Karpas-422 (cell line): ENCODE measurements around the gene MCM3. TPM values are rescaled to one million over a fixed set of nuclear protein-coding genes. Genes with fewer than 3 reads are reported as not detected.

Experiments
- DNase-seq: peaks from one replicate; pipeline ENCODE4 v3.0.0-alpha.2; 2015
- H2AFZ ChIP-seq: fragments of 200-600 bp; sonication (generic); 2 replicates; pipeline ENCODE4 v1.6.1; 2014; ENCODE audit warnings: antibody characterized with exemption, low read length, mixed read lengths
- H3K27ac ChIP-seq: fragments of 200-600 bp; sonication (generic); 2 replicates; pipeline ENCODE4 v1.5.1; 2014; ENCODE audit warnings: mild to moderate bottlenecking, low read length, moderate library complexity
- H3K27me3 ChIP-seq: fragments of 200-600 bp; sonication (generic); 2 replicates; pipeline ENCODE4 v1.6.1; 2014; ENCODE audit warnings: low read length, mixed read lengths
- H3K36me3 ChIP-seq: fragments of 200-600 bp; sonication (generic); 2 replicates; pipeline ENCODE4 v1.6.1; 2014; ENCODE audit warnings: low read length, mixed read lengths; ENCODE audit not compliant: insufficient read depth
- H3K4me1 ChIP-seq: fragments of 200-600 bp; sonication (generic); 2 replicates; pipeline ENCODE4 v1.6.1; 2014; ENCODE audit warnings: mild to moderate bottlenecking, low read length, mixed read lengths
- H3K4me2 ChIP-seq: fragments of 200-600 bp; sonication (generic); 2 replicates; pipeline ENCODE4 v1.6.1; 2014; ENCODE audit warnings: low read length, low read depth, mild to moderate bottlenecking; ENCODE audit not compliant: poor library complexity, severe bottlenecking
- H3K4me3 ChIP-seq: fragments of 200-600 bp; sonication (generic); 2 replicates; pipeline ENCODE4 v1.5.1; 2014; ENCODE audit warnings: mild to moderate bottlenecking, antibody characterized with exemption, low read length, mixed read lengths
- H3K79me2 ChIP-seq: fragments of 200-600 bp; sonication (generic); 2 replicates; pipeline ENCODE4 v1.6.1; 2014; ENCODE audit warnings: mild to moderate bottlenecking, low read length, mixed read lengths
- H3K9ac ChIP-seq: fragments of 200-600 bp; sonication (generic); 2 replicates; pipeline ENCODE4 v1.6.0; 2014; ENCODE audit warnings: low read length
- H3K9me2 ChIP-seq: fragments of 200-600 bp; sonication (generic), shearing (Covaris generic); replicated peaks from 2 replicates; pipeline ENCODE4 v1.6.0; 2014; ENCODE audit warnings: mild to moderate bottlenecking, low read length, moderate library complexity; ENCODE audit not compliant: insufficient read depth
- H3K9me3 ChIP-seq: fragments of 300-700, 200-600 bp; sonication (generic); 2 replicates; pipeline ENCODE4 v1.6.1; 2014; ENCODE audit warnings: low read length, mixed read lengths
- H4K20me1 ChIP-seq: fragments of 200-600 bp; sonication (generic); 2 replicates; pipeline ENCODE4 v1.6.1; 2014; ENCODE audit warnings: mild to moderate bottlenecking, antibody characterized with exemption, low read length, low read depth; ENCODE audit not compliant: insufficient read depth
- total RNA-seq: library from RNA; depleted of rRNA; stranded (reverse); fragments of >200 nt; shearing (Covaris generic); gene quantifications from 2 replicates; pipeline ENCODE4 v1.2.3, GENCODE V29; 2014; ENCODE audit warnings: low replicate concordance

The MCM3 gene
- total RNA-seq, 1 experiment from 2014 or later = 80.1 TPM

DNA sequence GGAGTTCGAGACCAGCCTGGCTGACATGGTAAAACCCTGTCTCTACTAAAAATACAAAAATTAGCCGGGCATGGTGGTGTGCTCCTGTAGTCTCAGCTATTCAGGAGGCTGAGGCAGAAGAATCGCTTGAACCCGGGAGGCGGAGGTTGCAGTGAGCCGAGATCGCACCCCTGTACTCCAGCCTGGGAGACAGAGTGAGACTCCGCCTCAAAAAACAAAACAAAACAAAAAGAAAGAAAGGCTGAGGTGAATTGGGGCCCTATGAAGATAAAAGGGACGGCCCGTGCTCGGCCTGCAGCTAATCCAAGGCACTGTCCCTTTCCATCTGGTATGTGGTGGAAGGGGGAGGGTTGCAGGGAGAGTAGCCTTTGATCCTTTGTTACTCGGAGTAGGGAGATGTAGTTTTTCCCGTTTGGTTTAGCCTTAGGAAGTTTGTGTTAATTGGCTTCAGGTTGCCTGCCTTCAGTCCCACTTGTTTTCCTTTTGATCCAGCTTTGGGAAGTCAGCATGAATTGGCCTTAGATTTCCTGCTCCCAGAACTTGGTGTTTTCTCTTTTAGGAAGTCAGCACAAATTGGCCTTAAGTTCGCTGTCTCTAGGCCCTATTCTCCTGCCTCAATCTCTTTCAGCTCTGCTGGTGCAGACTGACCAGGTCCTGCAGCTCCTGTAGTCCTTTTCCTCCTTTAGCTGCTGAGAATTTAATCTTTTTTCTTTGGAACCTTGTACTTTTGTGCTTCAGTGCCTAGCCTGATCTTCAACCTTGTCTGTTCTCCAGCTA, 41.3 kb upstream of the MCM3 start:
- H3K4me3 ChIP-seq = no peak overlapping the region
- no peaks in the 10 kb centered on the region for H3K36me3 ChIP-seq
- DNase-seq = no peak
- H3K9me2 ChIP-seq = no peaks in the 10 kb centered on the region
- no peaks in the 10 kb centered on the region for H3K27me3 ChIP-seq
- H3K27ac ChIP-seq = no peak overlapping the region
- H3K9ac ChIP-seq = no peak overlapping the region
- peaks cover 4% of the 10 kb centered on the region for H3K4me1 ChIP-seq
- no peaks in the 10 kb centered on the region for H4K20me1 ChIP-seq
- H2AFZ ChIP-seq = no peak overlapping the region
- no peaks in the 10 kb centered on the region for H3K79me2 ChIP-seq
- no peak overlapping the region for H3K4me2 ChIP-seq
- H3K9me3 ChIP-seq = no peaks in the 10 kb centered on the region

GRCh38 chr6:52324189-52324588, 39.6 kb upstream of the MCM3 start:
- Histone ChIP-seq H3K4me1 (no peaks in the 10 kb centered on the region), H4K20me1 (no peaks in the 10 kb centered on the region), H3K9me3 (no peaks in the 10 kb centered on the region), H3K4me3 (no peak overlapping the region), H3K27me3 (no peaks in the 10 kb centered on the region), H3K4me2 (no peak overlapping the region), H3K27ac (no peak overlapping the region), H3K9me2 (no peaks in the 10 kb centered on the region), H2AFZ (no peak overlapping the region), H3K79me2 (no peaks in the 10 kb centered on the region), H3K36me3 (no peaks in the 10 kb centered on the region), H3K9ac (no peak overlapping the region)
- no peak for DNase-seq

- no peaks in the 10 kb centered on the region for H3K36me3 ChIP-seq
- no peaks in the 10 kb centered on the region for H3K9me3 ChIP-seq
- H3K27ac ChIP-seq = no peak overlapping the region
- no peaks in the 10 kb centered on the region for H3K4me1 ChIP-seq
- H3K4me3 ChIP-seq = no peak overlapping the region
- no peak overlapping the region for H3K4me2 ChIP-seq
- no peak overlapping the region for H2AFZ ChIP-seq
- H4K20me1 ChIP-seq = no peaks in the 10 kb centered on the region
- no peak overlapping the region for H3K9ac ChIP-seq
- H3K79me2 ChIP-seq = no peaks in the 10 kb centered on the region
- DNase-seq = no peak
- no peaks in the 10 kb centered on the region for H3K27me3 ChIP-seq
- H3K9me2 ChIP-seq = no peaks in the 10 kb centered on the region
These were observed 33.5 kb upstream of the MCM3 start for GRCh38 chr6:52317841-52318581.

DNA sequence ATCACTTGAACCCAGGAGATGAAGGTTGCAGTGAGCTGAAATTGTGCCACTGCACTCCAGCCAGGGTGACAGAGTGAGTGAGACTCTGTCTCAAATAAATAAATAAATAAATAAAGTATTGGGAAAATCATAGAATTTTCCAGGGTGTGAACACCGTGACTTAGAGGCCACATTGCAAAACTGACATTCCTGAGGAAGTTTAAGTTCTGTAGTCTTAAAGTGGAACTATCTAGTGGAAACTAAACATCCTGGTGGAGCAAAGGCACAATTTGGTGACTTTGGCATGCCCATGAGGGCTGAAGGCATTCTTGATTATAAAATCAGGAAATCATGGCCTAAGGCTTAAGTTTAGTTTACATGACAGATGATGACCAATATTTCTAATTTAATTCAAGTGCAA, 32.7 kb upstream of the MCM3 start:
- Histone ChIP-seq H3K4me2 (no peak overlapping the region), H3K4me3 (no peak overlapping the region), H3K9me2 (no peaks in the 10 kb centered on the region), H4K20me1 (no peaks in the 10 kb centered on the region), H3K9me3 (no peaks in the 10 kb centered on the region), H3K4me1 (no peaks in the 10 kb centered on the region), H3K79me2 (no peaks in the 10 kb centered on the region), H3K27ac (no peak overlapping the region), H3K27me3 (no peaks in the 10 kb centered on the region), H3K36me3 (no peaks in the 10 kb centered on the region), H3K9ac (no peak overlapping the region), H2AFZ (no peak overlapping the region)
- no peak for DNase-seq

- no peak overlapping the region for H3K9ac ChIP-seq
- no peak for DNase-seq
- H3K79me2 ChIP-seq = no peaks in the 10 kb centered on the region
- H4K20me1 ChIP-seq = no peaks in the 10 kb centered on the region
- no peak overlapping the region for H3K27ac ChIP-seq
- no peak overlapping the region for H2AFZ ChIP-seq
- no peaks in the 10 kb centered on the region for H3K9me3 ChIP-seq
- no peaks in the 10 kb centered on the region for H3K4me1 ChIP-seq
- H3K27me3 ChIP-seq = no peaks in the 10 kb centered on the region
- H3K9me2 ChIP-seq = no peaks in the 10 kb centered on the region
- H3K4me2 ChIP-seq = no peak overlapping the region
- no peak overlapping the region for H3K4me3 ChIP-seq
- no peaks in the 10 kb centered on the region for H3K36me3 ChIP-seq
These were observed 30.2 kb upstream of the MCM3 start for GRCh38 chr6:52314752-52315151.

- Histone ChIP-seq H3K9ac (no peak overlapping the region), H3K79me2 (no peaks in the 10 kb centered on the region), H3K36me3 (no peaks in the 10 kb centered on the region), H3K27ac (no peak overlapping the region), H3K4me3 (no peak overlapping the region), H3K9me3 (no peaks in the 10 kb centered on the region), H4K20me1 (no peaks in the 10 kb centered on the region), H3K27me3 (no peaks in the 10 kb centered on the region), H3K9me2 (no peaks in the 10 kb centered on the region), H2AFZ (no peak overlapping the region), H3K4me2 (no peak overlapping the region), H3K4me1 (no peaks in the 10 kb centered on the region)
- DNase-seq = no peak
These were observed 27.9 kb upstream of the MCM3 start for GRCh38 chr6:52312461-52312860.

GRCh38 chr6:52310932-52311331, 26.4 kb upstream of the MCM3 start:
- no peaks in the 10 kb centered on the region for H3K9me2 ChIP-seq
- H3K9ac ChIP-seq = no peak overlapping the region
- H3K4me3 ChIP-seq = no peak overlapping the region
- H3K27me3 ChIP-seq = no peaks in the 10 kb centered on the region
- no peaks in the 10 kb centered on the region for H4K20me1 ChIP-seq
- no peaks in the 10 kb centered on the region for H3K36me3 ChIP-seq
- no peaks in the 10 kb centered on the region for H3K9me3 ChIP-seq
- H3K4me2 ChIP-seq = no peak overlapping the region
- DNase-seq = no peak
- peaks cover 6% of the 10 kb centered on the region for H3K4me1 ChIP-seq
- no peaks in the 10 kb centered on the region for H3K79me2 ChIP-seq
- H3K27ac ChIP-seq = no peak overlapping the region
- H2AFZ ChIP-seq = no peak overlapping the region

GRCh38 chr6:52307900-52308372, 23.4 kb upstream of the MCM3 start:
- Histone ChIP-seq H3K4me2 (no peak overlapping the region), H2AFZ (no peak overlapping the region), H3K4me3 (no peak overlapping the region)

More at GRCh38 chr6:52307900-52308372, 23.4 kb upstream of the MCM3 start:
- H3K9me2 ChIP-seq = no peaks in the 10 kb centered on the region
- no peak overlapping the region for H3K27ac ChIP-seq
- DNase-seq = no peak
- H3K4me1 ChIP-seq = peaks cover 19% of the 10 kb centered on the region
- no peaks in the 10 kb centered on the region for H3K27me3 ChIP-seq
- no peak overlapping the region for H3K9ac ChIP-seq
- H3K36me3 ChIP-seq = no peaks in the 10 kb centered on the region
- H4K20me1 ChIP-seq = no peaks in the 10 kb centered on the region
- no peaks in the 10 kb centered on the region for H3K79me2 ChIP-seq
- H3K9me3 ChIP-seq = no peaks in the 10 kb centered on the region
